HG02623 (cell line): ENCODE measurements around the gene CLDN5.

Experiments used
- ATAC-seq: cut with Tn5 transposase; IDR thresholded peaks from one replicate; pipeline ENCODE4 v1.9.1; 2021; ENCODE audit warnings: moderate library complexity; ENCODE audit not compliant: unreplicated experiment

Gene CLDN5

GRCh38 chr22:19523240-19524169, 705 bp downstream of the CLDN5 start:
- no peak for ATAC-seq

DNA sequence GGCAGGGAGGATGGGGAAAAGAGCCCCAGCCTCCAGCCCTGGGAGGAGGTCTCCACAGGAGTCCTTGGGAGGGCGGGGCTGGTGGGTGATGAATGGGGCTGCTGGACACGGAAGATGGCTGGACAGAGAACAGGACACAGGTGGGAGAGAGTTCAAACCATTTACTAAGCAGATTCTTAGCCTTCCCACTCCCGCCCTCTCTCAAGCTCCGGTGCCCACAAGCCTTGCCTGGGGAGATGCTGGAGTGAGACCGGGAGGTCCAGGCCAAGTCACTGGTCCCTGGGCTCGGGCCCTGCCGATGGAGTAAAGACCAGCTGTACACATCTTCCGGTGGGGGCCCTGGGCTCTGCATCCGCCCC, 1.4 kb downstream of the CLDN5 start:
- no peak for ATAC-seq

GRCh38 chr22:19522190-19522880, 1.9 kb downstream of the CLDN5 start:
- no peak for ATAC-seq

GRCh38 chr22:19520566-19521305, 3.5 kb downstream of the CLDN5 start:
- ATAC-seq: no peak

- no peak for ATAC-seq
Measured at GRCh38 chr22:19520007-19520406, 4.2 kb downstream of the CLDN5 start.

- no peak for ATAC-seq
Measured at GRCh38 chr22:19519041-19519926, 4.9 kb downstream of the CLDN5 start.

GRCh38 chr22:19518635-19519034, 5.6 kb downstream of the CLDN5 start:
- ATAC-seq: no peak

DNA sequence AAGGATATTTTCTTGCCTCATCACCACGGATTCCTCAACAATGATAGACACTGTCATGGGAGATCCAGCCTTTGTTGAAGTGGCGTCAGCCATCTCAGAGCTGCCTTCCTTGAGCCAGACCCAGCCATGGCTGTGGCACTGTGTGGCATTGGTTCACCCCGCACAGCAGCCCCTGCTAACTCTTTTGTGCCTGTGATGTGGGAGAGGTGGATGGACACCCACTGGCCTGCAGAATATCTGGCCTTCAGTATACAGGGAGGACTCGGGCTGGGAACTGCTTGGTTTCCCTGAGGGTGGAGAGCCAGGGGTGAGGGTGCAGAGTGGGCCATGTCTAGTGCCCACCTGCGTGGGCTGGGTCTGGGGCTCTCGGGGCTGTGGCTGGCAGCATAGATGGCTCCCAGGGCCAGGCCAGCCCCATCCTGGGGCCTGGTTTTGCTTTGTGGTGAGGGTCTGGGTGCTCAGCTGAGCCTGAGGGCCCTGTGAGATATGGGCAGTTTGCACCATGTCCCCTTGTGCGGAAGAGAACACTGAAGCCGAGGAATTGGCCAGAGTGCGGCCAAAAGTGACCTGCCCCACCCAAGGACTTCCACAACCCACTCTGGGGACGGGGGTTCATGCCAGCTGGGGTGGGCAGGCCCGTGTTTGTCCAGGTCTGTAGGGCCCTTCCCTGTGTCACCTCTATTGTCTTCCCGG, 6.1 kb downstream of the CLDN5 start:
- no peak for ATAC-seq

GRCh38 chr22:19517171-19517500, 7.1 kb downstream of the CLDN5 start:
- ATAC-seq: no peak

- no peak for ATAC-seq
Measured at GRCh38 chr22:19516378-19517170, 7.6 kb downstream of the CLDN5 start.

GRCh38 chr22:19515654-19516377, 8.4 kb downstream of the CLDN5 start:
- ATAC-seq: no peak

GRCh38 chr22:19514831-19515565, 9.2 kb downstream of the CLDN5 start:
- ATAC-seq: no peak

DNA sequence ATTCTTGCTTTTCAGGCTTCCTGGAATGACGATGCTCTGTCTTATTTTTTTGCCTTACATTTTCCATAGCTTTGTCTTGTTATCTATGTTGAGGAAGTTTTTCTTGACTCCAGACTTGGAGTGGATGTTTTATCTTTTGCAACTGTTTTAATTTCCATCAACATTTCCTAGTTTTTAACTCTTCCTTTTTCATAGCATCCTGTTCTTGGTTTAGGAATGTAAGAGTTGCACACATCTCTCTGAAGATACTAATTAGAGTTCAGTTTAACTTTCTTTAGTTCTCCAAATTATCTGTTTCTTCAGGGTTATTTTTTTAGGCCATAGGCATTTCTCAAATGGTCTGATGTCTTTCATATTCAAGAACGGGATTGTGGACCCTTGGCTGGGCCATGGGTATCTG, 10.4 kb downstream of the CLDN5 start:
- ATAC-seq: no peak

DNA sequence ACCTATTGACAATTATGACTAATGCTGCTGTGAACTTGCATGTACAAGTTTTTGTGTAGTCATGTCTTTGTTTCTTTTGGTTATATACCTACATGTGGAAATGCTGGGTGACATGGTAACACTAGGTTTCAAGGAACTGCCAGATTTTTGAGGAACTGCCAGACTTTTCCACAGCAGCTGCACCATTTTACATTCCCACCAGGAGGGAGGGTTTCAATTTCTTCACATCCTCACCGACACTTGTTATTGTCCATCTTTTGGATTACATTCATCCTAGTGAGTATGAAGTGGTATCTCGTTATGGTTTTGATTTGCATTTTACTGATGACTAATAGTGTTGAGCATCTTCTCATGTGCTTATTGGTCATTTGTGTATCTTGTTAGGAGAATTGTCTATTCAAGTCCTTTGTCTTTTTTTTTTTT, 13.3 kb downstream of the CLDN5 start:
- no peak for ATAC-seq

DNA sequence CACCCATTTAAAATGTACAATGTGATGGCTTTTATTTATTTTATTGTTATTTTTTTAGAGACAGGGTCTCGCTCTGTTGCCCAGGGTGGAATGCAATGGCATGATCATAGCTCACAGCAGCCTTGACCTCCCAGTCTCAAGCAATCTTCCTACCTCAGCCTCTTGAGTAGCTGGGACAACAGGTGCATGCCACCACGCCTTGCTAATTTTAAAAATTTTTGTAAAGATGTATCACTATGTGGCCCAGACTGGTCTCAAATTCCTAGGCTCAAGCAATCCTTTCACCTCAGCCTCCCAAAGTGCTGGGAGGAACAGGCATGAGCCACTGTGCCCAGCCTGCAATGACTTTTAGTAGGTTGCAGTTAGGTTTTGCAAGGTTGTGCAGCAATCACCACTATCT, 14.3 kb downstream of the CLDN5 start:
- ATAC-seq: no peak

DNA sequence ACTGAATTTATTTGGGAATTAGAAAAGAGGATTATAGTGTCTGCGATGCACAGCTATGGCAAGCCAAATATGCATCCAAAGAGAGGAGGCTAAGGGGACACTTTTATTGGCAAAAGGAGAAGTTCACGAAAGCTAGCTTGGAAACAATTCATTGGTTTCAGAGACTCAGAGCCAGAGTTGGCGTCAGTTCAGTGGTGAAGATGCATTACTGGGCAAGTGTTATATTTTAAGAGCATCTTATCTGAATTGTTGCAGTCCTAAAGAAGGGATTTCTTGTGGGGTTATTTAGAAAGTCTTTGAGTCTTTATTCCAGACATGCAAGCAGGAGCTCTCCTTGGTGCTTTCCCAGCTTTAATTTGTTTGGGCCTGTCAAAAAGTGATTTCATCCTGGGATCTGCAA, 15.0 kb downstream of the CLDN5 start:
- ATAC-seq: no peak

GRCh38 chr22:19508024-19508776, 16.0 kb downstream of the CLDN5 start:
- ATAC-seq: no peak
